Kidney (tissue), 14 donors: ENCODE results near the gene AKT3. TPM values are rescaled to one million over a fixed set of nuclear protein-coding genes. Genes with fewer than 3 reads are reported as not detected.

ENCODE experiments used
- DNase-seq, 5 donors: peaks; one replicate each; pipeline ENCODE4 v3.0.0-alpha.2; 2013 to 2020
- FAIRE-seq: peaks from 2 replicates; lab custom pipeline; 2012; peaks lifted over from hg19 to GRCh38; lab: Jason Lieb, UNC
- H3K27ac ChIP-seq, 2 donors: one replicate each; pipeline ENCODE4 v1.7.0; 2013; ENCODE audit warnings: low read depth in 2 of 2, low read length in 2 of 2, inconsistent platforms in 1 of 2
- H3K27me3 ChIP-seq: one replicate; pipeline ENCODE4 v1.7.1; 2013; ENCODE audit warnings: low read length, inconsistent platforms; ENCODE audit not compliant: control insufficient read depth, insufficient read depth
- H3K36me3 ChIP-seq, 3 donors: one replicate each; pipeline versions ENCODE4 v1.7.0 to v1.7.1; 2013; ENCODE audit warnings: low read length in 3 of 3, control low read depth in 1 of 3, inconsistent platforms in 1 of 3; ENCODE audit not compliant: insufficient read depth in 3 of 3, control insufficient read depth in 2 of 3
- H3K4me1 ChIP-seq, 3 donors: one replicate each; pipeline versions ENCODE4 v1.7.0 to v1.7.1; 2013; ENCODE audit warnings: low read length in 3 of 3, inconsistent platforms in 1 of 3, low read depth in 1 of 3; ENCODE audit not compliant: control insufficient read depth in 2 of 3, insufficient read depth in 2 of 3
- H3K4me3 ChIP-seq, 3 donors: one replicate each; pipeline versions ENCODE4 v1.7.0 to v1.8.1; 2013; ENCODE audit warnings: low read length in 3 of 3, control low read depth in 1 of 3, inconsistent platforms in 1 of 3
- H3K9ac ChIP-seq, 3 donors: one replicate each; pipeline versions ENCODE4 v1.7.0 to v1.7.1; 2013; ENCODE audit warnings: low read length in 3 of 3, control low read depth in 1 of 3, inconsistent platforms in 1 of 3
- H3K9me3 ChIP-seq, 3 donors: one replicate each; pipeline versions ENCODE4 v1.7.0 to v1.7.1; 2013; ENCODE audit warnings: low read length in 3 of 3, control low read depth in 1 of 3, inconsistent platforms in 1 of 3; ENCODE audit not compliant: control insufficient read depth in 2 of 3, insufficient read depth in 1 of 3
- CTCF ChIP-seq: IDR thresholded peaks from 3 replicates; pipeline ENCODE4 v1.5.1; 2012; ENCODE audit warnings: mild to moderate bottlenecking, moderate library complexity, borderline replicate concordance; ENCODE audit not compliant: insufficient read depth; ENCODE audit errors: extremely low read depth
- intact Hi-C: fragments of 100-400 bp; cut with DNase I; formaldehyde crosslinking; loops from one replicate; pipeline ENCODE4 v1.11.1; 2022
- polyA plus RNA-seq: library from polyadenylated mRNA; stranded (reverse); fragments of 350-450 nt; fragmentation: Illumina TruSeq; extraction: RNeasy Lipid Tissue Mini Kit (QIAGEN cat#74804); gene quantifications from one replicate; pipeline ENCODE4 v1.2.3, GENCODE V29; 2014; ENCODE audit warnings: low read depth, low replicate concordance; ENCODE audit not compliant: insufficient read depth
- total RNA-seq: library from RNA; stranded (reverse); fragmentation: NEBNext Ultra II Directional; extraction: Animal tissue kit (Norgen Biotek cat#: 25700); gene quantifications from one replicate; pipeline ENCODE4 v1.2.1, GENCODE V29; 2021
- donor health status: control.
- donor health status: control.
- donor health status: control.
- donor health status: control.
- donor health status: control.
- donor health status: DM: yes; HTN: yes; CAD: no.
- donor health status: Normal renal cell carcinoma (clear cell type).

Gene AKT3
- total and polyA plus RNA-seq, 2 donors from 2014 or later, result 9.5 to 81.6 TPM

GRCh38 chr1:243447347-243447746 is 402.7 kb downstream of the AKT3 start:
- Histone ChIP-seq H3K9ac (no peak overlapping the region), H3K27me3 (no peaks in the 10 kb centered on the region), H3K4me3 (no peak overlapping the region), H3K4me1 (peaks cover 0 to 3% (median 0%) of the 10 kb centered on the region in 3 donors), H3K27ac (no peak overlapping the region), H3K9me3 (no peaks in the 10 kb centered on the region), H3K36me3 (no peaks in the 10 kb centered on the region)
- FAIRE-seq (no peak), DNase-seq (no peak)
- no peak for TF ChIP-seq CTCF
- intact Hi-C loops, result no loop called here

- no peaks in the 10 kb centered on the region for H3K27me3 ChIP-seq
- FAIRE-seq (no peak), DNase-seq (no peak)
- peaks cover 0 to 3% (median 0%) of the 10 kb centered on the region in 3 donors for H3K4me1 ChIP-seq
- H3K36me3 ChIP-seq, result no peaks in the 10 kb centered on the region
- TF ChIP-seq CTCF, result no peak
- no peak overlapping the region for H3K27ac ChIP-seq
- no peaks in the 10 kb centered on the region for H3K9me3 ChIP-seq
- no peak overlapping the region for H3K4me3 ChIP-seq
- H3K9ac ChIP-seq, result no peak overlapping the region
- intact Hi-C loops, result no loop called here
Observed at GRCh38 chr1:243443557-243443956, 406.5 kb downstream of the AKT3 start.

GRCh38 chr1:243441601-243442000 is 408.4 kb downstream of the AKT3 start:
- H3K27me3 ChIP-seq, result no peaks in the 10 kb centered on the region
- no peak overlapping the region for H3K4me3 ChIP-seq
- no peak overlapping the region for H3K27ac ChIP-seq
- H3K9me3 ChIP-seq, result no peaks in the 10 kb centered on the region
- FAIRE-seq (peak; percentile 25), DNase-seq (no peak)
- H3K36me3 ChIP-seq, result no peaks in the 10 kb centered on the region
- intact Hi-C loops, result no loop called here
- TF ChIP-seq CTCF, result no peak
- H3K9ac ChIP-seq, result no peak overlapping the region
- H3K4me1 ChIP-seq, result peaks cover 0 to 3% (median 0%) of the 10 kb centered on the region in 3 donors

GRCh38 chr1:243440406-243440805 is 409.6 kb downstream of the AKT3 start:
- Histone ChIP-seq H3K27me3 (no peaks in the 10 kb centered on the region), H3K4me3 (no peak overlapping the region), H3K4me1 (peaks cover 0 to 3% (median 0%) of the 10 kb centered on the region in 3 donors), H3K9ac (no peak overlapping the region), H3K9me3 (no peaks in the 10 kb centered on the region), H3K27ac (no peak overlapping the region), H3K36me3 (no peaks in the 10 kb centered on the region)
- TF ChIP-seq CTCF, result no peak
- FAIRE-seq (no peak), DNase-seq (no peak)
- intact Hi-C loops, result no loop called here
